ENCODE data around the gene GPC3.

DNA sequence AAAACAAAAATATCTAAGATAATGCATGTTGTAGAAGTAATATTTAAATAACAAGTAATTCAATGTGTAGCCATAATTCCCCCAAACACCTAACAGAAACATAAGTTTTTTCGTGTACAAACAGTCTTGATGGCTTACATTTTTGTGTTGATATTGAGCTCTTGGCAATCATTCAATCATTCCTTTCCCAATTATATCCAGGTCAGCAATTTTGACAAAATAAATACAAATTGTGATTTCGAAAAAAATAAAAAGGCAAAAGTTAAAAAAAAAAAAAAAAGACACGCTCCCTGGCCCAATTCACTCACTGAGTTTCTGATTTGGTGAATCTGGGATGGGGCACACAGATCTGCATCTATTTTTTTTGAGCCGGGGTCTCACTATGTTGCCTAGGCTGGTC is 382.5 kb downstream of the GPC3 start:
- TF ChIP-seq, protein P1, sequence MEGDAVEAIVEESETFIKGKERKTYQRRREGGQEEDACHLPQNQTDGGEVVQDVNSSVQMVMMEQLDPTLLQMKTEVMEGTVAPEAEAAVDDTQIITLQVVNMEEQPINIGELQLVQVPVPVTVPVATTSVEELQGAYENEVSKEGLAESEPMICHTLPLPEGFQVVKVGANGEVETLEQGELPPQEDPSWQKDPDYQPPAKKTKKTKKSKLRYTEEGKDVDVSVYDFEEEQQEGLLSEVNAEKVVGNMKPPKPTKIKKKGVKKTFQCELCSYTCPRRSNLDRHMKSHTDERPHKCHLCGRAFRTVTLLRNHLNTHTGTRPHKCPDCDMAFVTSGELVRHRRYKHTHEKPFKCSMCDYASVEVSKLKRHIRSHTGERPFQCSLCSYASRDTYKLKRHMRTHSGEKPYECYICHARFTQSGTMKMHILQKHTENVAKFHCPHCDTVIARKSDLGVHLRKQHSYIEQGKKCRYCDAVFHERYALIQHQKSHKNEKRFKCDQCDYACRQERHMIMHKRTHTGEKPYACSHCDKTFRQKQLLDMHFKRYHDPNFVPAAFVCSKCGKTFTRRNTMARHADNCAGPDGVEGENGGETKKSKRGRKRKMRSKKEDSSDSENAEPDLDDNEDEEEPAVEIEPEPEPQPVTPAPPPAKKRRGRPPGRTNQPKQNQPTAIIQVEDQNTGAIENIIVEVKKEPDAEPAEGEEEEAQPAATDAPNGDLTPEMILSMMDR (IDR thresholded peaks at IDR 0.05; ENCODE audit: low read length): no peak
- no peak for TF ChIP-seq EZH2 (IDR thresholded peaks at IDR 0.05; ENCODE audit: borderline replicate concordance, low read length)
